KMS-11 (cell line): ENCODE results near the gene STMP1.

Experiments used
- H2AFZ ChIP-seq: fragments of 200-600 bp; sonication (generic); 2 replicates; pipeline ENCODE4 v1.6.1; 2016; ENCODE audit warnings: antibody characterized with exemption, mixed run types, low read depth
- H3K27ac ChIP-seq: fragments of 200-600 bp; sonication (generic); 2 replicates; pipeline ENCODE4 v1.6.1; 2016; ENCODE audit warnings: mild to moderate bottlenecking, mixed run types
- H3K27me3 ChIP-seq: fragments of 200-600 bp; sonication (generic); 2 replicates; pipeline ENCODE4 v1.6.1; 2017; ENCODE audit warnings: mild to moderate bottlenecking, low read depth, mixed run types, moderate library complexity; ENCODE audit not compliant: insufficient read depth
- H3K36me3 ChIP-seq: fragments of 200-600 bp; sonication (generic); 2 replicates; pipeline ENCODE4 v1.6.1; 2017; ENCODE audit warnings: mild to moderate bottlenecking, mixed run types; ENCODE audit not compliant: insufficient read depth
- H3K4me1 ChIP-seq: fragments of 200-600 bp; sonication (generic); 2 replicates; pipeline ENCODE4 v1.6.1; 2016; ENCODE audit warnings: mild to moderate bottlenecking, low read depth, mixed run types; ENCODE audit not compliant: poor library complexity, severe bottlenecking
- H3K4me2 ChIP-seq: fragments of 200-600 bp; sonication (generic); 2 replicates; pipeline ENCODE4 v1.7.0; 2016; ENCODE audit warnings: mild to moderate bottlenecking, mixed run types
- H3K4me3 ChIP-seq: fragments of 200-600 bp; sonication (generic); IDR thresholded peaks from 2 replicates; pipeline ENCODE4 v1.6.1; 2017; ENCODE audit warnings: low read depth, low read length, mixed read lengths; ENCODE audit not compliant: insufficient read depth
- H3K79me2 ChIP-seq: fragments of 200-600 bp; sonication (generic); 2 replicates; pipeline ENCODE4 v1.6.1; 2016; ENCODE audit warnings: low read depth, mixed run types; ENCODE audit not compliant: insufficient read depth
- H3K9ac ChIP-seq: fragments of 200-600 bp; sonication (generic); 2 replicates; pipeline ENCODE4 v1.6.1; 2016; ENCODE audit warnings: mild to moderate bottlenecking, mixed run types
- H4K20me1 ChIP-seq: fragments of 200-600 bp; sonication (generic); 2 replicates; pipeline ENCODE4 v1.6.1; 2016; ENCODE audit warnings: mild to moderate bottlenecking, mixed run types; ENCODE audit not compliant: insufficient read depth
- TF ChIP-seq, protein P1 (sequence below): fragments of 200-600 bp; sonication (generic); conservative IDR thresholded peaks from 2 replicates; pipeline ENCODE4 v1.6.1; 2017; ENCODE audit warnings: low read depth, mild to moderate bottlenecking, antibody characterized with exemption, low read length, moderate library complexity, mixed read lengths

Gene STMP1

DNA sequence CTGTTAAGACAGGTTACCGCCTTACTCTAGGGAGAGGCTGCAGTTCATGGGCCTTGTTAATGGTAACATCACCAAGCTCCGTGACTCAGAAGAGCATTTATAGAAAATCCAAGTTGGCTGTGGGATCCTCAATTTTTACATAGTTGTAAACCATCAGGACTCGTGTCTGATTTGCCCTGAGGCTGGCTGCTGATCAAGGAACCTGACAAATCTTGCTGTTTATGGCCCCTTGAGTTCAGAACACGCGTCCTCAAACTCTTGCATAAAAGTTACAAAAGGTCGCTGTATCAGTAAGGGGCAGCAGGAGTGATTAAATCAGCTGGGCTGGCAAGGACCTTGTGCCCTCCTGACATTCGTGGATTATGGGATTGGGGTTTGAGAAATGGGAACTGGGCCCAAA, 61.1 kb downstream of the STMP1 start:
- Histone ChIP-seq H3K79me2 (no peaks in the 10 kb centered on the region), H2AFZ (no peak overlapping the region)
- TF ChIP-seq, protein P1, sequence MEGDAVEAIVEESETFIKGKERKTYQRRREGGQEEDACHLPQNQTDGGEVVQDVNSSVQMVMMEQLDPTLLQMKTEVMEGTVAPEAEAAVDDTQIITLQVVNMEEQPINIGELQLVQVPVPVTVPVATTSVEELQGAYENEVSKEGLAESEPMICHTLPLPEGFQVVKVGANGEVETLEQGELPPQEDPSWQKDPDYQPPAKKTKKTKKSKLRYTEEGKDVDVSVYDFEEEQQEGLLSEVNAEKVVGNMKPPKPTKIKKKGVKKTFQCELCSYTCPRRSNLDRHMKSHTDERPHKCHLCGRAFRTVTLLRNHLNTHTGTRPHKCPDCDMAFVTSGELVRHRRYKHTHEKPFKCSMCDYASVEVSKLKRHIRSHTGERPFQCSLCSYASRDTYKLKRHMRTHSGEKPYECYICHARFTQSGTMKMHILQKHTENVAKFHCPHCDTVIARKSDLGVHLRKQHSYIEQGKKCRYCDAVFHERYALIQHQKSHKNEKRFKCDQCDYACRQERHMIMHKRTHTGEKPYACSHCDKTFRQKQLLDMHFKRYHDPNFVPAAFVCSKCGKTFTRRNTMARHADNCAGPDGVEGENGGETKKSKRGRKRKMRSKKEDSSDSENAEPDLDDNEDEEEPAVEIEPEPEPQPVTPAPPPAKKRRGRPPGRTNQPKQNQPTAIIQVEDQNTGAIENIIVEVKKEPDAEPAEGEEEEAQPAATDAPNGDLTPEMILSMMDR: no peak

More for the DNA sequence above, 61.1 kb downstream of the STMP1 start:
- Histone ChIP-seq H3K4me1 (no peaks in the 10 kb centered on the region), H3K4me2 (no peak overlapping the region), H3K27me3 (no peaks in the 10 kb centered on the region), H4K20me1 (no peaks in the 10 kb centered on the region), H3K9ac (no peak overlapping the region), H3K27ac (no peak overlapping the region), H3K4me3 (no peak overlapping the region), H3K36me3 (no peaks in the 10 kb centered on the region)
